GM13977 (cell line): ENCODE data around the gene SLC16A10.

Source experiments
- DNase-seq: peaks from one replicate; pipeline ENCODE4 v3.0.0; 2012; ENCODE audit warnings: low spot score
- CTCF ChIP-seq: IDR thresholded peaks from 2 replicates; pipeline ENCODE4 v1.5.1; 2012; ENCODE audit warnings: mild to moderate bottlenecking, control low read depth; ENCODE audit not compliant: insufficient read depth; ENCODE audit errors: extremely low read depth, missing control alignments
- in situ Hi-C: fragments of 300-500 bp; cut with MboI; formaldehyde crosslinking; loops from one replicate; pipeline ENCODE4 v1.12.0; 2022; ENCODE audit warnings: low sequenced_read_pairs, low pct_unique_long_range_greater_than_20kb, mixed read lengths, inconsistent platforms; ENCODE audit not compliant: unreplicated experiment

Gene SLC16A10

GRCh38 chr6:111101987-111102386 lies 14.7 kb downstream of the SLC16A10 start:
- DNase-seq = no peak
- in situ Hi-C loops = no loop called here
- no peak for TF ChIP-seq CTCF

- DNase-seq = no peak
- TF ChIP-seq CTCF = no peak
- in situ Hi-C loops = no loop called here
Measured at GRCh38 chr6:111105578-111105977, 18.3 kb downstream of the SLC16A10 start.

- no peak for DNase-seq
- no peak for TF ChIP-seq CTCF
Measured at GRCh38 chr6:111107589-111107988, 20.3 kb downstream of the SLC16A10 start.

GRCh38 chr6:111110036-111110435 lies 22.7 kb downstream of the SLC16A10 start:
- no peak for TF ChIP-seq CTCF

More at GRCh38 chr6:111107589-111107988, 20.3 kb downstream of the SLC16A10 start:
- in situ Hi-C loops = no loop called here

GRCh38 chr6:111113336-111114086 lies 26.2 kb downstream of the SLC16A10 start:
- in situ Hi-C loops = no loop called here
- no peak for TF ChIP-seq CTCF
- no peak for DNase-seq

More at GRCh38 chr6:111110036-111110435, 22.7 kb downstream of the SLC16A10 start:
- DNase-seq = no peak
- in situ Hi-C loops = no loop called here

GRCh38 chr6:111114087-111114443 lies 26.8 kb downstream of the SLC16A10 start:
- no peak for TF ChIP-seq CTCF
- in situ Hi-C loops = no loop called here
- no peak for DNase-seq
